Body of pancreas (tissue), 4 donors: ENCODE measurements around the gene QKI.

Experiments used
- POLR2A ChIP-seq, 3 donors: fragments of 450-650 bp; IDR thresholded peaks; one replicate each; pipeline ENCODE4 v1.6.1; 2016; ENCODE audit warnings: antibody characterized with exemption in 3 of 3, mild to moderate bottlenecking in 2 of 3
- TF ChIP-seq, protein P1 (sequence below), 7 experiments: fragments of 450-650 bp in 4 of 7; fragments of 200-600 bp in 3 of 7; sonication (generic) in 3 of 7; IDR thresholded peaks; one replicate each; pipeline ENCODE4 v1.5.1; 2016 to 2019; ENCODE audit warnings: antibody characterized with exemption in 7 of 7

GRCh38 chr6:163585932-163586437, 171.5 kb downstream of the QKI start:
- TF ChIP-seq, protein P1, sequence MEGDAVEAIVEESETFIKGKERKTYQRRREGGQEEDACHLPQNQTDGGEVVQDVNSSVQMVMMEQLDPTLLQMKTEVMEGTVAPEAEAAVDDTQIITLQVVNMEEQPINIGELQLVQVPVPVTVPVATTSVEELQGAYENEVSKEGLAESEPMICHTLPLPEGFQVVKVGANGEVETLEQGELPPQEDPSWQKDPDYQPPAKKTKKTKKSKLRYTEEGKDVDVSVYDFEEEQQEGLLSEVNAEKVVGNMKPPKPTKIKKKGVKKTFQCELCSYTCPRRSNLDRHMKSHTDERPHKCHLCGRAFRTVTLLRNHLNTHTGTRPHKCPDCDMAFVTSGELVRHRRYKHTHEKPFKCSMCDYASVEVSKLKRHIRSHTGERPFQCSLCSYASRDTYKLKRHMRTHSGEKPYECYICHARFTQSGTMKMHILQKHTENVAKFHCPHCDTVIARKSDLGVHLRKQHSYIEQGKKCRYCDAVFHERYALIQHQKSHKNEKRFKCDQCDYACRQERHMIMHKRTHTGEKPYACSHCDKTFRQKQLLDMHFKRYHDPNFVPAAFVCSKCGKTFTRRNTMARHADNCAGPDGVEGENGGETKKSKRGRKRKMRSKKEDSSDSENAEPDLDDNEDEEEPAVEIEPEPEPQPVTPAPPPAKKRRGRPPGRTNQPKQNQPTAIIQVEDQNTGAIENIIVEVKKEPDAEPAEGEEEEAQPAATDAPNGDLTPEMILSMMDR (IDR thresholded peaks at IDR 0.05): no peak
- TF ChIP-seq POLR2A (IDR thresholded peaks at IDR 0.05): no peak
